IMR-90 (cell line): ENCODE measurements around the gene CCDC88C.

Experiments
- CEBPB ChIP-seq: IDR thresholded peaks from 2 replicates; pipeline ENCODE4 v1.6.1; 2012; ENCODE audit warnings: low read depth, low read length, improper control_type of control experiment
- POLR2A ChIP-seq: IDR thresholded peaks from 2 replicates; pipeline ENCODE4 v1.6.1; 2012; ENCODE audit warnings: mild to moderate bottlenecking, low read depth, low read length
- RAD21 ChIP-seq: IDR thresholded peaks from 2 replicates; pipeline ENCODE4 v1.6.1; 2012; ENCODE audit warnings: low read length, improper control_type of control experiment
- RCOR1 ChIP-seq: IDR thresholded peaks from 2 replicates; pipeline ENCODE4 v1.6.1; 2012; ENCODE audit warnings: mild to moderate bottlenecking, low read length, improper control_type of control experiment; ENCODE audit not compliant: insufficient replicate concordance
- TF ChIP-seq, protein P1 (sequence below): conservative IDR thresholded peaks from 2 replicates; pipeline ENCODE4 v1.5.1; 2012; ENCODE audit warnings: mild to moderate bottlenecking, low read depth, low read length, improper control_type of control experiment

DNA sequence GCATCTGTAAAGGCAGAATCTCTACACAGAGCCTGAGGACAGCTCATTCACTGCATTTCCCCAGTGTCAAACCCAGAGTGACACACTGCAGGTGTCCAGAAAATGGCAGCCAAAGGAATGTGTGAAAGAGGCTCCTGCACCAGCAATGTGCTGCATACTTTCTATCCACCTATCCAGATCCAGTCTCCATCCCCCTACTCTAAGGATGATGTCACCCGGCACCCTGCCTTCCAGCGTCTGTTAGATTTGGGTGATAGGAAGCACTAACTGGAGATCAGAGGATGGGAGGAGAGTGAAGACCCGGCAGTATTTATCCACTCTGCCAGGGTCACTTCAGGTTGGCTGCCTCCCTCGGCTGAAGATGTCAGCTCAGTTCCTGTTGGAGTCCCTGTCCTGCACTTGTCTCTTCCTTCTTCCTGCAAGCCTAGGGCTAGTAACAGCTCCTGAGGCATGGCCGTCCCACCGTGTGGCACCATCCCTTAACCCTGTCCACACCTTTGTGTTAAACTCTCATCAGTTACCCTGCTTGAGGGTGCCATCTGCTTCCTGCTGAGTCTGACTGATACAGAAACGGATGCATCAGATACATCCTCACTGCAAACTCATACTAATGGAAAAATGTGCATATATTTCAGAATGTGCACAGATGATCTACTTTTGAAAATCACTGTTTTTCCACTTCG lies 160.2 kb downstream of the CCDC88C start:
- TF ChIP-seq, protein P1, sequence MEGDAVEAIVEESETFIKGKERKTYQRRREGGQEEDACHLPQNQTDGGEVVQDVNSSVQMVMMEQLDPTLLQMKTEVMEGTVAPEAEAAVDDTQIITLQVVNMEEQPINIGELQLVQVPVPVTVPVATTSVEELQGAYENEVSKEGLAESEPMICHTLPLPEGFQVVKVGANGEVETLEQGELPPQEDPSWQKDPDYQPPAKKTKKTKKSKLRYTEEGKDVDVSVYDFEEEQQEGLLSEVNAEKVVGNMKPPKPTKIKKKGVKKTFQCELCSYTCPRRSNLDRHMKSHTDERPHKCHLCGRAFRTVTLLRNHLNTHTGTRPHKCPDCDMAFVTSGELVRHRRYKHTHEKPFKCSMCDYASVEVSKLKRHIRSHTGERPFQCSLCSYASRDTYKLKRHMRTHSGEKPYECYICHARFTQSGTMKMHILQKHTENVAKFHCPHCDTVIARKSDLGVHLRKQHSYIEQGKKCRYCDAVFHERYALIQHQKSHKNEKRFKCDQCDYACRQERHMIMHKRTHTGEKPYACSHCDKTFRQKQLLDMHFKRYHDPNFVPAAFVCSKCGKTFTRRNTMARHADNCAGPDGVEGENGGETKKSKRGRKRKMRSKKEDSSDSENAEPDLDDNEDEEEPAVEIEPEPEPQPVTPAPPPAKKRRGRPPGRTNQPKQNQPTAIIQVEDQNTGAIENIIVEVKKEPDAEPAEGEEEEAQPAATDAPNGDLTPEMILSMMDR: no peak
- no peak for TF ChIP-seq POLR2A
- TF ChIP-seq CEBPB: no peak
- TF ChIP-seq RCOR1: no peak
- TF ChIP-seq RAD21: no peak
